A549 (cell line): ENCODE results near the gene FBXO31. TPM values are rescaled to one million over a fixed set of nuclear protein-coding genes. Genes with fewer than 3 reads are reported as not detected.
A peak's percentile ranks its signal among the peaks of the same experiment; 100 is the strongest.

ENCODE experiments used
- ATAC-seq, 2 experiments: fragments of 200-7000 bp in 1 of 2; fragments of >200 bp in 1 of 2; cut with Nextera tagmentation in 1 of 2; cut with Tn5 transposase in 1 of 2; 3 replicates each; pipeline versions ENCODE4 v1.8.0 to v1.9.1; 2018 to 2020; ENCODE audit warnings: mild to moderate bottlenecking in 1 of 2, moderate library complexity in 1 of 2
- CTCF ChIA-PET: fragments of 300-600 bp; sonication (Branson Sonifier 250); formaldehyde crosslinking; extraction: SDS; loops from one replicate; lab custom pipeline; 2021; ENCODE audit warnings: antibody characterized with exemption, inconsistent platforms; lab: Yijun Ruan, JAX
- POLR2A ChIA-PET: fragments of 350-600 bp; formaldehyde crosslinking; extraction: SDS; loops from one replicate; lab custom pipeline; 2021; ENCODE audit warnings: antibody characterized with exemption, inconsistent platforms; lab: Yijun Ruan, JAX
- DNase-seq, 2 experiments: peaks; one replicate each; pipeline versions ENCODE4 v3.0.0 to v3.0.0-alpha.2; 2011 to 2016; ENCODE audit warnings: low read depth in 1 of 2, low spot score in 1 of 2
- FAIRE-seq: peaks from 2 replicates; lab custom pipeline; 2011; peaks lifted over from hg19 to GRCh38; lab: Jason Lieb, UNC
- H3K27ac ChIP-seq, 2 experiments: fragments of >200 bp; sonication (Bioruptor Twin); formaldehyde crosslinking; 3 replicates each; pipeline ENCODE4 v1.5.1; 2016 to 2017
- H3K4me1 ChIP-seq: fragments of >200 bp; sonication (Bioruptor Twin); formaldehyde crosslinking; 3 replicates; pipeline ENCODE4 v1.6.1; 2016
- H3K4me2 ChIP-seq: fragments of >200 bp; sonication (Bioruptor Twin); formaldehyde crosslinking; 3 replicates; pipeline ENCODE4 v1.6.1; 2016
- H3K4me3 ChIP-seq: fragments of >200 bp; sonication (Bioruptor Twin); formaldehyde crosslinking; 3 replicates; pipeline ENCODE4 v1.5.1; 2016
- H3K9me3 ChIP-seq: fragments of >200 bp; sonication (Bioruptor Twin); formaldehyde crosslinking; 3 replicates; pipeline ENCODE4 v1.6.1; 2016
- CEBPB ChIP-seq, 2 experiments: fragments of >200 bp in 1 of 2; sonication (Bioruptor Twin) in 1 of 2; formaldehyde crosslinking in 1 of 2; IDR thresholded peaks; 2 replicates each; pipeline ENCODE4 v1.6.1; 2012 to 2016
- E2F6 ChIP-seq: IDR thresholded peaks from 2 replicates; pipeline ENCODE4 v1.6.1; 2012; ENCODE audit warnings: low read depth, borderline replicate concordance
- FOSB ChIP-seq: fragments of 250-450 bp; sonication (Bioruptor Pico); IDR thresholded peaks from 2 replicates; pipeline ENCODE4 v1.5.0; 2020; ENCODE audit warnings: mild to moderate bottlenecking, moderate library complexity
- FOSL2 ChIP-seq, 2 experiments: fragments of 450-650 bp in 1 of 2; fragments of >200 bp in 1 of 2; sonication (Bioruptor Twin) in 1 of 2; formaldehyde crosslinking; IDR thresholded peaks; 2 replicates each; pipeline versions ENCODE4 v1.5.0 to v1.6.1; 2016 to 2020; ENCODE audit warnings: mild to moderate bottlenecking in 1 of 2, moderate library complexity in 1 of 2
- HOXA7 ChIP-seq: fragments of 250-450 bp; sonication (Bioruptor Pico); IDR thresholded peaks from 2 replicates; pipeline ENCODE4 v1.5.0; 2020; ENCODE audit warnings: mild to moderate bottlenecking, moderate library complexity
- JUNB ChIP-seq: fragments of >200 bp; sonication (Bioruptor Twin); formaldehyde crosslinking; IDR thresholded peaks from 2 replicates; pipeline ENCODE4 v1.6.1; 2016
- KDM1A ChIP-seq: fragments of 200-600 bp; sonication (generic); IDR thresholded peaks from 2 replicates; pipeline ENCODE4 v1.6.1; 2016; ENCODE audit warnings: low read depth, mild to moderate bottlenecking
- MYC ChIP-seq: IDR thresholded peaks from 2 replicates; pipeline ENCODE4 v1.6.1; 2012; ENCODE audit warnings: mild to moderate bottlenecking, inconsistent platforms, low read length, improper control_type of control experiment, borderline replicate concordance
- NFE2L2 ChIP-seq: fragments of 150-350 bp; conservative IDR thresholded peaks from 2 replicates; pipeline ENCODE4 v1.6.1; 2014; ENCODE audit warnings: low read length
- POLR2AphosphoS2 ChIP-seq: conservative IDR thresholded peaks from 2 replicates; pipeline ENCODE4 v1.6.1; 2012; ENCODE audit warnings: low read length, improper control_type of control experiment, inconsistent platforms
- RARB ChIP-seq: fragments of 250-450 bp; sonication (Bioruptor Pico); IDR thresholded peaks from 2 replicates; pipeline ENCODE4 v1.8.0; 2021; ENCODE audit warnings: mild to moderate bottlenecking, moderate library complexity
- RNF2 ChIP-seq: fragments of 200-600 bp; sonication (generic); IDR thresholded peaks from 2 replicates; pipeline ENCODE4 v1.6.1; 2016; ENCODE audit warnings: low read depth, mild to moderate bottlenecking, antibody characterized with exemption, moderate library complexity, borderline replicate concordance
- TFCP2L1 ChIP-seq: fragments of 250-450 bp; sonication (Bioruptor Pico); IDR thresholded peaks from 2 replicates; pipeline ENCODE4 v1.5.0; 2021; ENCODE audit warnings: mild to moderate bottlenecking
- WGBS: methylation state at CpG from one replicate; pipeline ENCODE4 v1.1.6; 2017; ENCODE audit errors: missing lambda C conversion rate; 5-methylcytosine and 5-hydroxymethylcytosine counted together
- polyA plus RNA-seq, 4 experiments: library from polyadenylated mRNA; depleted of rRNA in 3 of 4; stranded (reverse); fragments of >200 nt; fragmentation: RNase III in 1 of 4; extraction: RNeasy Plus Mini Kit Qiagen cat#74134 plus additional on column Dnase treatment in 1 of 4; gene quantifications; 2 replicates in 3 of 4; 3 replicates in 1 of 4; pipeline ENCODE4 v1.2.3, GENCODE V29; 2011 to 2017
- TF ChIP-seq, protein P1 (sequence below): fragments of >200 bp; sonication (Bioruptor Twin); formaldehyde crosslinking; IDR thresholded peaks from 2 replicates; pipeline ENCODE4 v1.6.1; 2016
- TF ChIP-seq, protein P2 (sequence below): fragments of 200-600 bp; sonication (generic); IDR thresholded peaks from 2 replicates; pipeline ENCODE4 v1.6.1; 2016; ENCODE audit warnings: antibody characterized with exemption, mild to moderate bottlenecking, moderate library complexity
- TF ChIP-seq, protein P3 (sequence below): fragments of >200 bp; sonication (Bioruptor Twin); formaldehyde crosslinking; IDR thresholded peaks from 3 replicates; pipeline ENCODE4 v1.5.1; 2016
- TF ChIP-seq, protein P4 (sequence below): IDR thresholded peaks from 2 replicates; pipeline ENCODE4 v1.6.1; 2012

FBXO31 gene
- polyA plus RNA-seq, 2 of the 4 experiments (the other 2 are of a cell fraction), result 10.5 to 11.1 TPM

- TF ChIP-seq CEBPB (IDR thresholded peaks at IDR 0.05) (no peak), NFE2L2 (no peak), FOSL2 (IDR thresholded peaks at IDR 0.05) (no peak), FOSL2 (CRISPR knock-in tag; IDR thresholded peaks at IDR 0.05) (no peak), E2F6 (no peak)
Measured at GRCh38 chr16:87406495-87407088, 23.0 kb upstream of the FBXO31 start (continued).

DNA sequence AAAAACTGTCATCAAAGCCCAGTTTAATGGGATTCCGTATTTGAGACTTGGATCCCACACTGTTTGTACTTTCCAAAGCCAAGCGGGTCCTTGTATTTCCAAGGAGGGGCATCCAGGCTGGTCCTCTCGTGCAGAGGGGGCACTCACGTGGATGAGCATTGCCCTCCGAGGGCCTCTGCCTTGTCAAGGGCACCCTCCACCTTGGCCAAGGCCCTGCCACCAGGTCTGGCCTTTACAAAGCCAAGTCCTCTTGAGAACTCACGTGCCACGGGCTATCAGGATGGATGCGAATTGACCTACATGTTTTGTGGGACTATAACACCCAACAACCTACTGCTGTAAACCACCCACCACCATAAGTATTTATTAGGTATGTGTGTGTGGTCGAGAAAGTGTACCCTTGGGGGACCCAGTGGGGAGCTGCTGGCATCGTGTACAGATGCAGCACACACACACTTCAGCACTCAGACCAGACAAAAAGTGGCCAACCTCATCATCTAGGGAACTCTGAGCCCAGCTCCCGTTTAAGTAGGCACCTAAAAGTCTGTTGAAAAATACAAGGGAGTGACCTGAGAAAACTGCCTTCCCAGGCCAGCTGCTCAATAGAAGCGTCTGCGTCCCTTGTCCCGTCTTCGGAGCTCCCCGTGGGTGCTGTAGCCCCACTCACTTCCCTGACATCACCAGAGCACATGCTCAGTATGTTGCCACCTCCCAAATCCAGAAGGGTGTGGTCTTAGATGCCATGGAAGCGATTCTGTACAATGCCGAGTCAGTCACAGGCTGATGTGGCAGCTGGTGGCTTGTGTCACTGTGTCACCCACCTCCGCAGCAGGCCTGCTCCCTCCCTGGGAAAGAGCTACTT is 21.4 kb upstream of the FBXO31 start:
- CTCF ChIA-PET, result interaction anchor here (1.2 to 1.9 kb wide), 4 partner anchors 8 to 231 kb away, joined by 3 to 8 read pairs (median 6); no protein-coding TSS in a partner anchor
- peak; percentile 35 to 52; a peak in 5 of 6 replicates for ATAC-seq

More for the DNA sequence above, 21.4 kb upstream of the FBXO31 start:
- H3K4me1 ChIP-seq, result no peaks in the 10 kb centered on the region
- FAIRE-seq (no peak), DNase-seq (no peak)
- no peak overlapping the region for H3K4me2 ChIP-seq
- no peak overlapping the region for H3K27ac ChIP-seq
- H3K4me3 ChIP-seq, result no peak overlapping the region
- H3K9me3 ChIP-seq, result no peaks in the 10 kb centered on the region
- WGBS, result 87% methylated on average over 18 of the region's 19 CpGs
- TF ChIP-seq, protein P1, sequence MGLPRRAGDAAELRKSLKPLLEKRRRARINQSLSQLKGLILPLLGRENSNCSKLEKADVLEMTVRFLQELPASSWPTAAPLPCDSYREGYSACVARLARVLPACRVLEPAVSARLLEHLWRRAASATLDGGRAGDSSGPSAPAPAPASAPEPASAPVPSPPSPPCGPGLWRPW, result no peak
- TF ChIP-seq MYC, result no peak
- TF ChIP-seq, protein P2, sequence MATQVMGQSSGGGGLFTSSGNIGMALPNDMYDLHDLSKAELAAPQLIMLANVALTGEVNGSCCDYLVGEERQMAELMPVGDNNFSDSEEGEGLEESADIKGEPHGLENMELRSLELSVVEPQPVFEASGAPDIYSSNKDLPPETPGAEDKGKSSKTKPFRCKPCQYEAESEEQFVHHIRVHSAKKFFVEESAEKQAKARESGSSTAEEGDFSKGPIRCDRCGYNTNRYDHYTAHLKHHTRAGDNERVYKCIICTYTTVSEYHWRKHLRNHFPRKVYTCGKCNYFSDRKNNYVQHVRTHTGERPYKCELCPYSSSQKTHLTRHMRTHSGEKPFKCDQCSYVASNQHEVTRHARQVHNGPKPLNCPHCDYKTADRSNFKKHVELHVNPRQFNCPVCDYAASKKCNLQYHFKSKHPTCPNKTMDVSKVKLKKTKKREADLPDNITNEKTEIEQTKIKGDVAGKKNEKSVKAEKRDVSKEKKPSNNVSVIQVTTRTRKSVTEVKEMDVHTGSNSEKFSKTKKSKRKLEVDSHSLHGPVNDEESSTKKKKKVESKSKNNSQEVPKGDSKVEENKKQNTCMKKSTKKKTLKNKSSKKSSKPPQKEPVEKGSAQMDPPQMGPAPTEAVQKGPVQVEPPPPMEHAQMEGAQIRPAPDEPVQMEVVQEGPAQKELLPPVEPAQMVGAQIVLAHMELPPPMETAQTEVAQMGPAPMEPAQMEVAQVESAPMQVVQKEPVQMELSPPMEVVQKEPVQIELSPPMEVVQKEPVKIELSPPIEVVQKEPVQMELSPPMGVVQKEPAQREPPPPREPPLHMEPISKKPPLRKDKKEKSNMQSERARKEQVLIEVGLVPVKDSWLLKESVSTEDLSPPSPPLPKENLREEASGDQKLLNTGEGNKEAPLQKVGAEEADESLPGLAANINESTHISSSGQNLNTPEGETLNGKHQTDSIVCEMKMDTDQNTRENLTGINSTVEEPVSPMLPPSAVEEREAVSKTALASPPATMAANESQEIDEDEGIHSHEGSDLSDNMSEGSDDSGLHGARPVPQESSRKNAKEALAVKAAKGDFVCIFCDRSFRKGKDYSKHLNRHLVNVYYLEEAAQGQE, result no peak
- no peak for TF ChIP-seq TFCP2L1 (CRISPR knock-in tag)
- TF ChIP-seq POLR2AphosphoS2, result peak; percentile 95; the same call in 1 of the 2 replicates
- no peak for TF ChIP-seq RNF2
- peak; percentile 13; the same call in 1 of the 2 replicates for TF ChIP-seq HOXA7 (CRISPR knock-in tag)
- TF ChIP-seq KDM1A, result no peak
- TF ChIP-seq JUNB, result no peak
- TF ChIP-seq, protein P3, sequence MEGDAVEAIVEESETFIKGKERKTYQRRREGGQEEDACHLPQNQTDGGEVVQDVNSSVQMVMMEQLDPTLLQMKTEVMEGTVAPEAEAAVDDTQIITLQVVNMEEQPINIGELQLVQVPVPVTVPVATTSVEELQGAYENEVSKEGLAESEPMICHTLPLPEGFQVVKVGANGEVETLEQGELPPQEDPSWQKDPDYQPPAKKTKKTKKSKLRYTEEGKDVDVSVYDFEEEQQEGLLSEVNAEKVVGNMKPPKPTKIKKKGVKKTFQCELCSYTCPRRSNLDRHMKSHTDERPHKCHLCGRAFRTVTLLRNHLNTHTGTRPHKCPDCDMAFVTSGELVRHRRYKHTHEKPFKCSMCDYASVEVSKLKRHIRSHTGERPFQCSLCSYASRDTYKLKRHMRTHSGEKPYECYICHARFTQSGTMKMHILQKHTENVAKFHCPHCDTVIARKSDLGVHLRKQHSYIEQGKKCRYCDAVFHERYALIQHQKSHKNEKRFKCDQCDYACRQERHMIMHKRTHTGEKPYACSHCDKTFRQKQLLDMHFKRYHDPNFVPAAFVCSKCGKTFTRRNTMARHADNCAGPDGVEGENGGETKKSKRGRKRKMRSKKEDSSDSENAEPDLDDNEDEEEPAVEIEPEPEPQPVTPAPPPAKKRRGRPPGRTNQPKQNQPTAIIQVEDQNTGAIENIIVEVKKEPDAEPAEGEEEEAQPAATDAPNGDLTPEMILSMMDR, result no peak
- peak; percentile 37 for TF ChIP-seq FOSB (CRISPR knock-in tag)
- TF ChIP-seq RARB (CRISPR knock-in tag), result no peak
- TF ChIP-seq, protein P4, sequence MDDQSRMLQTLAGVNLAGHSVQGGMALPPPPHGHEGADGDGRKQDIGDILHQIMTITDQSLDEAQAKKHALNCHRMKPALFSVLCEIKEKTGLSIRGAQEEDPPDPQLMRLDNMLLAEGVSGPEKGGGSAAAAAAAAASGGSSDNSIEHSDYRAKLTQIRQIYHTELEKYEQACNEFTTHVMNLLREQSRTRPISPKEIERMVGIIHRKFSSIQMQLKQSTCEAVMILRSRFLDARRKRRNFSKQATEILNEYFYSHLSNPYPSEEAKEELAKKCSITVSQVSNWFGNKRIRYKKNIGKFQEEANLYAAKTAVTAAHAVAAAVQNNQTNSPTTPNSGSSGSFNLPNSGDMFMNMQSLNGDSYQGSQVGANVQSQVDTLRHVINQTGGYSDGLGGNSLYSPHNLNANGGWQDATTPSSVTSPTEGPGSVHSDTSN, result no peak
- POLR2A ChIA-PET, result no interaction called here
